Lower leg skin (tissue), 4 donors: ENCODE data around the gene ANKRD13D. TPM values are rescaled to one million over a fixed set of nuclear protein-coding genes. Genes with fewer than 3 reads are reported as not detected.

Source experiments
- DNase-seq, 2 donors: peaks; one replicate each; pipeline ENCODE4 v3.0.0-alpha.2; 2019; ENCODE audit warnings: low spot score in 2 of 2
- H3K4me3 ChIP-seq: fragments of 200-600 bp; sonication (generic); 2 replicates; pipeline ENCODE4 v1.5.1; 2017; ENCODE audit warnings: mild to moderate bottlenecking, low read depth; ENCODE audit not compliant: poor library complexity, severe bottlenecking
- CTCF ChIP-seq, 3 donors: fragments of 450-650 bp; IDR thresholded peaks; one replicate each; pipeline ENCODE4 v1.5.1; 2016; ENCODE audit warnings: antibody characterized with exemption in 3 of 3, mild to moderate bottlenecking in 3 of 3, moderate library complexity in 2 of 3
- POLR2A ChIP-seq, 2 donors: fragments of 450-650 bp; IDR thresholded peaks; one replicate each; pipeline ENCODE4 v1.6.1; 2016 to 2017; ENCODE audit warnings: antibody characterized with exemption in 2 of 2, mild to moderate bottlenecking in 1 of 2, moderate library complexity in 1 of 2
- WGBS, 2 donors: methylation state at CpG; one replicate each; pipeline ENCODE4 v1.1.5; 2018; 5-methylcytosine and 5-hydroxymethylcytosine counted together
- intact Hi-C: fragments of 100-400 bp; cut with DNase I; formaldehyde crosslinking; loops from one replicate; pipeline ENCODE4 v1.15.0; 2023; ENCODE audit warnings: low total_unique reads
- total RNA-seq, 4 donors: library from RNA; depleted of rRNA; stranded (reverse); fragments of >200 nt; gene quantifications; one replicate each; pipeline ENCODE4 v1.1.0, GENCODE V29; 2016

The ANKRD13D gene
- total RNA-seq, 4 donors from 2014 or later, result 60.5 to 84.7 (median 72.8) TPM

- TF ChIP-seq CTCF (IDR thresholded peaks at IDR 0.05) (no peak), POLR2A (IDR thresholded peaks at IDR 0.05) (no peak)
- no peak overlapping the region for H3K4me3 ChIP-seq
- intact Hi-C loops, result loop anchor here (2.0 kb wide), 1 partner anchor 52 kb away; no protein-coding TSS in a partner anchor
- 24 to 26% methylated on average over 22 of the region's 22 CpGs for WGBS, 2 donors
- peak in 1 of 2 donors; percentile 95 for DNase-seq
Measured at GRCh38 chr11:67262731-67263675, 26.1 kb upstream of the ANKRD13D start.

- TF ChIP-seq CTCF (IDR thresholded peaks at IDR 0.05), result no peak
- TF ChIP-seq POLR2A (IDR thresholded peaks at IDR 0.05), result no peak
- WGBS, 2 donors, result 92 to 97% methylated on average over 5 of the region's 5 CpGs
Measured at GRCh38 chr11:67264260-67264659, 24.8 kb upstream of the ANKRD13D start.

GRCh38 chr11:67264877-67265632, 24.0 kb upstream of the ANKRD13D start:
- no peak for DNase-seq
- TF ChIP-seq CTCF (IDR thresholded peaks at IDR 0.05) (no peak), POLR2A (IDR thresholded peaks at IDR 0.05) (no peak)
- intact Hi-C loops, result no loop called here
- WGBS, 2 donors, result 79 to 81% methylated on average over 7 of the region's 7 CpGs
- no peak overlapping the region for H3K4me3 ChIP-seq

More at GRCh38 chr11:67264260-67264659, 24.8 kb upstream of the ANKRD13D start:
- no peak for DNase-seq
- intact Hi-C loops, result no loop called here
- no peak overlapping the region for H3K4me3 ChIP-seq

- WGBS, 2 donors, result 19 to 29% methylated on average over 19 to 30 of the region's 54 CpGs
- intact Hi-C loops, result no loop called here
- no peak overlapping the region for H3K4me3 ChIP-seq
- TF ChIP-seq CTCF (IDR thresholded peaks at IDR 0.05), result no peak
- TF ChIP-seq POLR2A (IDR thresholded peaks at IDR 0.05), result no peak
- peak in 1 of 2 donors; percentile 96 for DNase-seq
Measured at GRCh38 chr11:67265633-67266448, 23.3 kb upstream of the ANKRD13D start.

GRCh38 chr11:67266449-67267187, 22.5 kb upstream of the ANKRD13D start, which contains the start of gene GRK2:
TSS of gene GRK2 (plus strand) at chr11:67266473. CDS start at chr11:67266700, 227 bp downstream.
- no peak for DNase-seq
- TF ChIP-seq POLR2A (IDR thresholded peaks at IDR 0.05), result no peak
- TF ChIP-seq CTCF (IDR thresholded peaks at IDR 0.05), result no peak
- H3K4me3 ChIP-seq, result peak within 1 kb of the TSS; percentile 89
- intact Hi-C loops, result no loop called here
- WGBS, 2 donors, result 0% methylated on average over 8 to 13 of the region's 103 CpGs
